Measurements from ENCODE around the gene ADAMTS9. TPM values are rescaled to one million over a fixed set of nuclear protein-coding genes. Genes with fewer than 3 reads are reported as not detected.
A peak's percentile ranks its signal among the peaks of the same experiment; 100 is the strongest.

Gene ADAMTS9
- total and polyA plus RNA-seq, 2 experiments from 2014 or later = 0.31 to 0.81 TPM

DNA sequence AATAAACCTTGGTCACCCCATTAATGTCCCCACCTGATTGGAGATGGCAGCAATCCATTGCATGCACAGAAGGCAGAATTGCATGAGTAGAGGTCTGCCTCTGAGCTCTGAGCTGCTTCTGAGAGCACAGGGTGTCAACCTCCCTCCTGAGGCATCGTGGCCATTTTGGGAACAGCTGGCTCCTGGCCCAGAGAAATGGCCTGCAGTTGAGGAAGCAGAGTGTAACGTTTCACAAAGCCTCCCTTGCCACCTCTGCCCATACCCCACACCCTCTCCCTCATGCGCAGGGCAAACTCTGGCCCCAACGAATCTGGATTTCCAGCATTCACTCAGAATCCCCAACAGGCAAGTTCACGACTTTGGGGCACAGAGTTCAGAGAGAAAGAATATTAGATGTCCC, 198.9 kb downstream of the ADAMTS9 start:
- Histone ChIP-seq H3K27ac (ENCODE audit: low read depth) (no peak overlapping the region), H3K79me2 (replicated peaks; ENCODE audit: insufficient read depth) (no peaks in the 10 kb centered on the region), H3K4me2 (peak overlapping the region; percentile 75), H3K4me3 (peak overlapping the region; percentile 45), H3K4me1 (ENCODE audit: insufficient read depth) (peaks cover 31% of the 10 kb centered on the region), H2AFZ (peak overlapping the region; percentile 100), H4K20me1 (replicated peaks; ENCODE audit: insufficient read depth) (no peaks in the 10 kb centered on the region), H3F3A (replicated peaks; ENCODE audit: low read depth) (no peaks in the 10 kb centered on the region), H3K36me3 (ENCODE audit: insufficient read depth) (no peaks in the 10 kb centered on the region), H3K9me2 (ENCODE audit: insufficient read depth) (no peaks in the 10 kb centered on the region), H3K27me3 (ENCODE audit: insufficient read depth) (peaks cover 13% of the 10 kb centered on the region; the same call in 1 of the 2 replicates)
- TF ChIP-seq, protein P1, sequence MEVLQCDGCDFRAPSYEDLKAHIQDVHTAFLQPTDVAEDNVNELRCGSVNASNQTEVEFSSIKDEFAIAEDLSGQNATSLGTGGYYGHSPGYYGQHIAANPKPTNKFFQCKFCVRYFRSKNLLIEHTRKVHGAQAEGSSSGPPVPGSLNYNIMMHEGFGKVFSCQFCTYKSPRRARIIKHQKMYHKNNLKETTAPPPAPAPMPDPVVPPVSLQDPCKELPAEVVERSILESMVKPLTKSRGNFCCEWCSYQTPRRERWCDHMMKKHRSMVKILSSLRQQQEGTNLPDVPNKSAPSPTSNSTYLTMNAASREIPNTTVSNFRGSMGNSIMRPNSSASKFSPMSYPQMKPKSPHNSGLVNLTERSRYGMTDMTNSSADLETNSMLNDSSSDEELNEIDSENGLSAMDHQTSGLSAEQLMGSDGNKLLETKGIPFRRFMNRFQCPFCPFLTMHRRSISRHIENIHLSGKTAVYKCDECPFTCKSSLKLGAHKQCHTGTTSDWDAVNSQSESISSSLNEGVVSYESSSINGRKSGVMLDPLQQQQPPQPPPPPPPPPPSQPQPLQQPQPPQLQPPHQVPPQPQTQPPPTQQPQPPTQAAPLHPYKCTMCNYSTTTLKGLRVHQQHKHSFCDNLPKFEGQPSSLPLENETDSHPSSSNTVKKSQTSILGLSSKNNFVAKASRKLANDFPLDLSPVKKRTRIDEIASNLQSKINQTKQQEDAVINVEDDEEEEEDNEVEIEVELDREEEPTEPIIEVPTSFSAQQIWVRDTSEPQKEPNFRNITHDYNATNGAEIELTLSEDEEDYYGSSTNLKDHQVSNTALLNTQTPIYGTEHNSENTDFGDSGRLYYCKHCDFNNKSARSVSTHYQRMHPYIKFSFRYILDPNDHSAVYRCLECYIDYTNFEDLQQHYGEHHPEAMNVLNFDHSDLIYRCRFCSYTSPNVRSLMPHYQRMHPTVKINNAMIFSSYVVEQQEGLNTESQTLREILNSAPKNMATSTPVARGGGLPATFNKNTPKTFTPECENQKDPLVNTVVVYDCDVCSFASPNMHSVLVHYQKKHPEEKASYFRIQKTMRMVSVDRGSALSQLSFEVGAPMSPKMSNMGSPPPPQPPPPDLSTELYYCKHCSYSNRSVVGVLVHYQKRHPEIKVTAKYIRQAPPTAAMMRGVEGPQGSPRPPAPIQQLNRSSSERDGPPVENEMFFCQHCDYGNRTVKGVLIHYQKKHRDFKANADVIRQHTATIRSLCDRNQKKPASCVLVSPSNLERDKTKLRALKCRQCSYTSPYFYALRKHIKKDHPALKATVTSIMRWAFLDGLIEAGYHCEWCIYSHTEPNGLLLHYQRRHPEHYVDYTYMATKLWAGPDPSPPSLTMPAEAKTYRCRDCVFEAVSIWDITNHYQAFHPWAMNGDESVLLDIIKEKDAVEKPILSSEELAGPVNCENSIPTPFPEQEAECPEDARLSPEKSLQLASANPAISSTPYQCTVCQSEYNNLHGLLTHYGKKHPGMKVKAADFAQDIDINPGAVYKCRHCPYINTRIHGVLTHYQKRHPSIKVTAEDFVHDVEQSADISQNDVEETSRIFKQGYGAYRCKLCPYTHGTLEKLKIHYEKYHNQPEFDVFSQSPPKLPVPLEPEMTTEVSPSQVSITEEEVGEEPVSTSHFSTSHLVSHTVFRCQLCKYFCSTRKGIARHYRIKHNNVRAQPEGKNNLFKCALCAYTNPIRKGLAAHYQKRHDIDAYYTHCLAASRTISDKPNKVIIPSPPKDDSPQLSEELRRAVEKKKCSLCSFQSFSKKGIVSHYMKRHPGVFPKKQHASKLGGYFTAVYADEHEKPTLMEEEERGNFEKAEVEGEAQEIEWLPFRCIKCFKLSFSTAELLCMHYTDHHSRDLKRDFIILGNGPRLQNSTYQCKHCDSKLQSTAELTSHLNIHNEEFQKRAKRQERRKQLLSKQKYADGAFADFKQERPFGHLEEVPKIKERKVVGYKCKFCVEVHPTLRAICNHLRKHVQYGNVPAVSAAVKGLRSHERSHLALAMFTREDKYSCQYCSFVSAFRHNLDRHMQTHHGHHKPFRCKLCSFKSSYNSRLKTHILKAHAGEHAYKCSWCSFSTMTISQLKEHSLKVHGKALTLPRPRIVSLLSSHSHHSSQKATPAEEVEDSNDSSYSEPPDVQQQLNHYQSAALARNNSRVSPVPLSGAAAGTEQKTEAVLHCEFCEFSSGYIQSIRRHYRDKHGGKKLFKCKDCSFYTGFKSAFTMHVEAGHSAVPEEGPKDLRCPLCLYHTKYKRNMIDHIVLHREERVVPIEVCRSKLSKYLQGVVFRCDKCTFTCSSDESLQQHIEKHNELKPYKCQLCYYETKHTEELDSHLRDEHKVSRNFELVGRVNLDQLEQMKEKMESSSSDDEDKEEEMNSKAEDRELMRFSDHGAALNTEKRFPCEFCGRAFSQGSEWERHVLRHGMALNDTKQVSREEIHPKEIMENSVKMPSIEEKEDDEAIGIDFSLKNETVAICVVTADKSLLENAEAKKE (CRISPR knock-in tag; IDR thresholded peaks at IDR 0.05) = no peak
- DNase-seq (ENCODE audit: low spot score) (no peak), ATAC-seq (peak; percentile 4; the same call in 2 of the 3 replicates)
- Mint-ChIP-seq H3K4me3 (peak overlapping the region; percentile 59), H3K27ac (peak overlapping the region; percentile 80; the same call in 1 of the 2 replicates), H3K4me1 (peaks cover 37% of the 10 kb centered on the region), H3K36me3 (ENCODE audit: low read depth) (no peaks in the 10 kb centered on the region), H3K27me3 (ENCODE audit: insufficient read depth, low read depth, poor library complexity) (peaks cover 11% of the 10 kb centered on the region), H3K9me3 (no peaks in the 10 kb centered on the region)

DNA sequence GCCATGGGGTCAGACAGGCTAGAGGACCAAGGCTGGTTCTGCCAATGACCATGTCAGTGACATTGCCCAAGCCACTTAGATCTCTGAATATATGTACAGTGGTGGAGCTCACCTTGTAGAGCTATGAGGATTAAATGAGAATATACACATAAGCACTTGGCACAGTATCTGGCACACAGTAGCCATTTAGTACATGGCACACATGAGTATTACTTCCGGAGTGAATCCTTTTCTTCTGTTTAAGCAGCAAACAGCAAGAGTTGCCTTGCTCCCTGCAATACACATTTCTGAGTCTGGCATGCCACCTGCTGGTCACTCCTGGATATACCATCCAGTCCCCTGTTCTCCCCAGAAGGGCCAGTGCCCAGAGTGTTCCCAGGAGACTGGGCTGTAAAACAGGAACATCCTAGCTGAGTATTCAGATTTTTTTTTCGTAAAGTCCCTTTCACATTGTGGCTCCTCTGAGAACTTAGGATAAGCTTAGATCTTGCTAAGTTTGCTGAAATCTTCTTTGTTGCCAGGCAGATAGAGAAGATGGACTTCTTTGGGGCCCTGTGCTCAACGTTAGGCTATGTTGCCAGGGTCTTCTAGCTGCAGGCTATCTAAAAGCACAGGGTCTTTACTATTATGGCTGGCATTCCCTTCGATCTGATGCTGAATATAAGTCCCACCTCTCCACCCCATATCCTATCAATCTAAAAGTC, 203.4 kb downstream of the ADAMTS9 start:
- Histone ChIP-seq H3K79me2 (replicated peaks; ENCODE audit: insufficient read depth) (no peaks in the 10 kb centered on the region), H2AFZ (no peak overlapping the region), H3K4me3 (no peak overlapping the region), H3K27ac (ENCODE audit: low read depth) (no peak overlapping the region), H3F3A (replicated peaks; ENCODE audit: low read depth) (no peaks in the 10 kb centered on the region), H3K9me2 (ENCODE audit: insufficient read depth) (no peaks in the 10 kb centered on the region), H3K36me3 (ENCODE audit: insufficient read depth) (no peaks in the 10 kb centered on the region), H4K20me1 (replicated peaks; ENCODE audit: insufficient read depth) (no peaks in the 10 kb centered on the region), H3K27me3 (ENCODE audit: insufficient read depth) (no peaks in the 10 kb centered on the region), H3K4me2 (no peak overlapping the region), H3K4me1 (ENCODE audit: insufficient read depth) (peaks cover 5% of the 10 kb centered on the region; the same call in 1 of the 2 replicates)
- no peak for TF ChIP-seq CREB1 (CRISPR knock-in tag; IDR thresholded peaks at IDR 0.05; ENCODE audit: low read depth)
- TF ChIP-seq, protein P2, sequence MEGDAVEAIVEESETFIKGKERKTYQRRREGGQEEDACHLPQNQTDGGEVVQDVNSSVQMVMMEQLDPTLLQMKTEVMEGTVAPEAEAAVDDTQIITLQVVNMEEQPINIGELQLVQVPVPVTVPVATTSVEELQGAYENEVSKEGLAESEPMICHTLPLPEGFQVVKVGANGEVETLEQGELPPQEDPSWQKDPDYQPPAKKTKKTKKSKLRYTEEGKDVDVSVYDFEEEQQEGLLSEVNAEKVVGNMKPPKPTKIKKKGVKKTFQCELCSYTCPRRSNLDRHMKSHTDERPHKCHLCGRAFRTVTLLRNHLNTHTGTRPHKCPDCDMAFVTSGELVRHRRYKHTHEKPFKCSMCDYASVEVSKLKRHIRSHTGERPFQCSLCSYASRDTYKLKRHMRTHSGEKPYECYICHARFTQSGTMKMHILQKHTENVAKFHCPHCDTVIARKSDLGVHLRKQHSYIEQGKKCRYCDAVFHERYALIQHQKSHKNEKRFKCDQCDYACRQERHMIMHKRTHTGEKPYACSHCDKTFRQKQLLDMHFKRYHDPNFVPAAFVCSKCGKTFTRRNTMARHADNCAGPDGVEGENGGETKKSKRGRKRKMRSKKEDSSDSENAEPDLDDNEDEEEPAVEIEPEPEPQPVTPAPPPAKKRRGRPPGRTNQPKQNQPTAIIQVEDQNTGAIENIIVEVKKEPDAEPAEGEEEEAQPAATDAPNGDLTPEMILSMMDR (conservative IDR thresholded peaks at IDR 0.05; ENCODE audit: low read depth in 2 of 2) = peak; percentile 97
- ATAC-seq = peak; percentile 89
- peaks cover 6% of the 10 kb centered on the region; the same call in 2 of the 3 replicates for H3K4me1 Mint-ChIP-seq
- no peak overlapping the region for H3K27ac Mint-ChIP-seq
- peak; percentile 90 for DNase-seq (ENCODE audit: low spot score)
- no peak overlapping the region for H3K4me3 Mint-ChIP-seq
- H3K36me3 Mint-ChIP-seq (ENCODE audit: low read depth) = no peaks in the 10 kb centered on the region
- peaks cover 3% of the 10 kb centered on the region; the same call in 1 of the 3 replicates for H3K9me3 Mint-ChIP-seq
- peaks cover under 1% of the 10 kb centered on the region for H3K27me3 Mint-ChIP-seq (ENCODE audit: insufficient read depth, low read depth, poor library complexity)
